Measurements from ENCODE around the gene ZNF354B. TPM values are rescaled to one million over a fixed set of nuclear protein-coding genes. Genes with fewer than 3 reads are reported as not detected.

ZNF354B gene
- total and polyA plus RNA-seq, 2 of the 8 experiments (the other 6 are each of a cell fraction or from before 2014, with no cell fraction given), result 5.0 to 10.8 TPM

- Histone ChIP-seq H2BK20ac (ENCODE audit: low read length) (no peak overlapping the region), H3K79me1 (ENCODE audit: low read depth, low read length) (no peaks in the 10 kb centered on the region), H3K79me2 (ENCODE audit: control insufficient read depth in 1 of 2, insufficient read depth in 2 of 2, low read length in 2 of 2) (no peaks in the 10 kb centered on the region), H2AK5ac (ENCODE audit: low read depth, low read length) (no peak overlapping the region), H3K9me3 (ENCODE audit: insufficient read depth in 2 of 2, low read depth in 1 of 2, low read length in 1 of 2) (peaks cover 27 to 28% of the 10 kb centered on the region in 2 experiments), H2AFZ (ENCODE audit: low read length) (no peak overlapping the region), H4K5ac (ENCODE audit: insufficient read length, low read depth, low read length) (no peak overlapping the region), H3K56ac (replicated peaks; ENCODE audit: insufficient read length, low read depth, low read length) (no peak overlapping the region), H3K23ac (ENCODE audit: insufficient read length) (no peak overlapping the region), H3K4me3 (ENCODE audit: extremely low read depth in 1 of 4, insufficient read depth in 2 of 4, low read depth in 3 of 4, low read length in 4 of 4) (no peak overlapping the region), H3K9ac (replicated peaks in 1 of 4; ENCODE audit: extremely low read depth in 1 of 4, low read depth in 3 of 4, low read length in 3 of 4) (no peak overlapping the region), H3K4me2 (ENCODE audit: insufficient read depth in 1 of 2, low read depth in 2 of 2, low read length in 2 of 2) (no peak overlapping the region), H2BK12ac (ENCODE audit: low read depth, low read length) (no peak overlapping the region), H2BK5ac (ENCODE audit: low read depth, low read length) (no peak overlapping the region), H4K8ac (ENCODE audit: extremely low read depth, insufficient read depth, low read length) (no peak overlapping the region), H4K91ac (replicated peaks; ENCODE audit: insufficient read length, low read length) (no peak overlapping the region), H3K4me1 (replicated peaks in 1 of 4; ENCODE audit: control insufficient read depth in 3 of 4, insufficient read depth in 4 of 4, low read length in 3 of 4) (no peaks in the 10 kb centered on the region), H3K36me3 (ENCODE audit: control insufficient read depth in 2 of 4, insufficient read depth in 4 of 4, low read length in 3 of 4) (no peaks in the 10 kb centered on the region), H3K23me2 (ENCODE audit: low read depth, low read length) (no peaks in the 10 kb centered on the region), H2BK15ac (ENCODE audit: low read length) (no peak overlapping the region), H3K14ac (ENCODE audit: insufficient read length) (no peak overlapping the region), H4K20me1 (replicated peaks in 1 of 2; ENCODE audit: control insufficient read depth in 1 of 2, insufficient read depth in 2 of 2, low read length in 2 of 2) (no peaks in the 10 kb centered on the region), H3K18ac (ENCODE audit: extremely low read depth, low read length) (no peak overlapping the region), H3K4ac (replicated peaks; ENCODE audit: insufficient read length, low read depth, low read length) (no peak overlapping the region), H3K27ac (ENCODE audit: low read depth, low read length) (no peak overlapping the region), H2BK120ac (replicated peaks; ENCODE audit: low read depth, low read length) (no peak overlapping the region), H3K27me3 (replicated peaks in 1 of 4; ENCODE audit: control insufficient read depth in 3 of 4, extremely low read depth in 1 of 4, insufficient read depth in 3 of 4, low read length in 3 of 4) (no peaks in the 10 kb centered on the region)
- FAIRE-seq (no peak), DNase-seq (ENCODE audit: low read depth in 1 of 2, low spot score in 2 of 2) (no peak)
- ChIA-PET CTCF (ENCODE audit: partially characterized antibody) (interaction anchor here (0.7 kb wide), 1 partner anchor 171 kb away, joined by 3 read pairs; no protein-coding TSS in a partner anchor), POLR2A (ENCODE audit: partially characterized antibody) (no interaction called here)
- WGBS, 2 experiments (ENCODE audit: extremely low coverage in 1 of 2, insufficient coverage in 1 of 2, insufficient read length in 1 of 2, insufficient replicate concordance in 2 of 2, low coverage in 1 of 2, low lambda C conversion rate in 2 of 2, missing lambda C conversion rate in 1 of 2), result 59% methylated on average over 3 of the region's 3 CpGs; no CpG with 5 or more reads in 1 of the 2 experiments
- TF ChIP-seq ATF3 (IDR thresholded peaks at IDR 0.05; ENCODE audit: insufficient read depth, low read depth, low read length) (no peak), YY1 (IDR thresholded peaks at IDR 0.05; ENCODE audit: low read depth, low read length) (no peak), SUZ12 (IDR thresholded peaks at IDR 0.05; ENCODE audit: low read length) (no peak), POLR2A (IDR thresholded peaks at IDR 0.05; ENCODE audit: control extremely low read depth in 1 of 2, low read depth in 2 of 2, low read length in 2 of 2) (no peak), NRF1 (IDR thresholded peaks at IDR 0.05; ENCODE audit: low read depth, low read length) (no peak), USF2 (IDR thresholded peaks at IDR 0.05; ENCODE audit: low read length) (no peak), RAD21 (IDR thresholded peaks at IDR 0.05 in 1 of 2, conservative IDR thresholded peaks at IDR 0.05 in 1 of 2; ENCODE audit: low read depth in 2 of 2, low read length in 2 of 2) (no peak), SIRT6 (IDR thresholded peaks at IDR 0.05; ENCODE audit: low read length) (no peak), RNF2 (IDR thresholded peaks at IDR 0.05; ENCODE audit: borderline replicate concordance, low read depth, low read length, missing control alignments, poor library complexity, severe bottlenecking) (no peak), RBBP5 (IDR thresholded peaks at IDR 0.05; ENCODE audit: borderline replicate concordance, low read depth, low read length) (no peak)
These were observed 43.1 kb downstream of the ZNF354B start for GRCh38 chr5:178902849-178903248.

All from H1 (cell line).